ENCODE results near the gene ATP5PB.

Gene ATP5PB

DNA sequence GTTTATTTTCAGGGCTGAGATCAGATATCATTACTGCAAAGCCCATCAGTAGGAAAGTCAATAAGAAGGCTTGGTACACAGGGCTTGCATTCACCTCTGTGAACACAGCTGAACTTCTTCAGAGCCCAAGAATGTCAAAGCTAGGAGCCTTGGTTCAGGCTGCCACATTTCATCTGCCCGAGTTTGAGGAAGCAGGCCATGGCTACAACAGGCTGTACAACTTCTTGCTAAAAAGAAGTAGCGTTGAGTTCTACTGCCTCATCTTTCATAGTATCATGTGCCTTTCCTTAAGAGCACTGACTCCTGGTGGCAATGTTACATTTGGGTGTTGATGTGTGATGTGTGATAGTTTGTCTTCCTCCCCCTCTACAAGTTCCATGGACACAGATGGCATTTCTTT lies 34.6 kb downstream of the ATP5PB start:
- no peaks in the 10 kb centered on the region for H3K9me2 ChIP-seq (replicated peaks; ENCODE audit: insufficient read depth, low read length)
- TF ChIP-seq EZH2 (optimal IDR thresholded peaks at IDR 0.05; ENCODE audit: low read depth, low read length), result no peak
- no peak overlapping the region for H2AFZ ChIP-seq (ENCODE audit: low read length)
- H3K4me1 ChIP-seq (ENCODE audit: low read length), result no peaks in the 10 kb centered on the region
- H3K4me3 ChIP-seq (ENCODE audit: low read length), result no peak overlapping the region
- peaks cover 20% of the 10 kb centered on the region for H3K27me3 ChIP-seq (replicated peaks; ENCODE audit: insufficient read depth, low read length)
- H4K20me1 ChIP-seq (ENCODE audit: insufficient read depth, low read length), result no peaks in the 10 kb centered on the region
- DNase-seq, result no peak
- no peaks in the 10 kb centered on the region for H3K36me3 ChIP-seq (replicated peaks; ENCODE audit: insufficient read depth, low read length)
- no peaks in the 10 kb centered on the region for H3F3A ChIP-seq (ENCODE audit: insufficient read depth, low read length)
- no peak overlapping the region for H3K27ac ChIP-seq (ENCODE audit: low read length)
- H3K9me3 ChIP-seq (replicated peaks; ENCODE audit: insufficient read depth, low read length), result no peaks in the 10 kb centered on the region
- no peak overlapping the region for H3K9ac ChIP-seq (ENCODE audit: low read length)
- no peak overlapping the region for H3K4me2 ChIP-seq (ENCODE audit: low read depth, low read length)
- no peaks in the 10 kb centered on the region for H3K79me2 ChIP-seq (ENCODE audit: low read length)

GRCh38 chr1:111484391-111485026 lies 35.2 kb downstream of the ATP5PB start:
- TF ChIP-seq CTCF (IDR thresholded peaks at IDR 0.05; ENCODE audit: low read length) (no peak), EZH2 (optimal IDR thresholded peaks at IDR 0.05; ENCODE audit: low read depth, low read length) (no peak), EZH2phosphoT487 (IDR thresholded peaks at IDR 0.05; ENCODE audit: low read length) (no peak)
- no peak overlapping the region for H2AFZ ChIP-seq (ENCODE audit: low read length)
- no peak overlapping the region for H3K4me2 ChIP-seq (ENCODE audit: low read depth, low read length)
- H4K20me1 ChIP-seq (ENCODE audit: insufficient read depth, low read length), result no peaks in the 10 kb centered on the region
- H3K36me3 ChIP-seq (replicated peaks; ENCODE audit: insufficient read depth, low read length), result no peaks in the 10 kb centered on the region
- no peak for DNase-seq
- no peaks in the 10 kb centered on the region for H3K9me2 ChIP-seq (replicated peaks; ENCODE audit: insufficient read depth, low read length)
- H3K79me2 ChIP-seq (ENCODE audit: low read length), result no peaks in the 10 kb centered on the region
- no peaks in the 10 kb centered on the region for H3K9me3 ChIP-seq (replicated peaks; ENCODE audit: insufficient read depth, low read length)
- no peaks in the 10 kb centered on the region for H3F3A ChIP-seq (ENCODE audit: insufficient read depth, low read length)
- H3K4me3 ChIP-seq (ENCODE audit: low read length), result no peak overlapping the region
- H3K27me3 ChIP-seq (replicated peaks; ENCODE audit: insufficient read depth, low read length), result peaks cover 14% of the 10 kb centered on the region
- H3K27ac ChIP-seq (ENCODE audit: low read length), result no peak overlapping the region
- H3K9ac ChIP-seq (ENCODE audit: low read length), result no peak overlapping the region
- H3K4me1 ChIP-seq (ENCODE audit: low read length), result no peaks in the 10 kb centered on the region

DNA sequence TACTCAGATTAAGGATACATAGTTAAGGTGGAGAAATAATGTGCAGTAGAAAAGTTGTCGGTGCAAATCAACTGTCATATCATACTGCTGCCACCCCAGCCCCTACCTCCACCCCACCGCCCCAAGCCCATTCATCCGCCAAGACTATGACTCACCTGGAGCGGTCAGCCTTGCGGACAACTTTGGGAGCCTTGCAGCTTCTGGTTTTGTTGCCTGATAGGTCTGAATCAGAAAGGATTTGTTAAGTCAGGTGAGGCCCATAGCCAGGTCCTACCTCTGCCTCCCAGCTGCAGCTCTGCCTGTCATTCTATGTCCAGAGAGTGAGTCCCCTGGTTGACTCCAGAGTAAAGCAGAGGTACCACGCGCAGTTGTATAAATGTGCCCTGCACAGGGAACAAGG lies 37.2 kb downstream of the ATP5PB start:
- no peak for DNase-seq
- H3K4me2 ChIP-seq (ENCODE audit: low read depth, low read length), result no peak overlapping the region
- H3K9me3 ChIP-seq (replicated peaks; ENCODE audit: insufficient read depth, low read length), result no peaks in the 10 kb centered on the region
- H3K9ac ChIP-seq (ENCODE audit: low read length), result no peak overlapping the region
- H3K4me3 ChIP-seq (ENCODE audit: low read length), result no peak overlapping the region
- TF ChIP-seq EZH2phosphoT487 (IDR thresholded peaks at IDR 0.05; ENCODE audit: low read length), result no peak
- TF ChIP-seq EZH2 (optimal IDR thresholded peaks at IDR 0.05; ENCODE audit: low read depth, low read length), result no peak
- TF ChIP-seq CTCF (IDR thresholded peaks at IDR 0.05; ENCODE audit: low read length), result no peak
- H3K4me1 ChIP-seq (ENCODE audit: low read length), result no peaks in the 10 kb centered on the region
- no peaks in the 10 kb centered on the region for H4K20me1 ChIP-seq (ENCODE audit: insufficient read depth, low read length)
- H3K27me3 ChIP-seq (replicated peaks; ENCODE audit: insufficient read depth, low read length), result no peaks in the 10 kb centered on the region
- no peak overlapping the region for H3K27ac ChIP-seq (ENCODE audit: low read length)
- H2AFZ ChIP-seq (ENCODE audit: low read length), result no peak overlapping the region
- no peaks in the 10 kb centered on the region for H3F3A ChIP-seq (ENCODE audit: insufficient read depth, low read length)
- no peaks in the 10 kb centered on the region for H3K9me2 ChIP-seq (replicated peaks; ENCODE audit: insufficient read depth, low read length)
- H3K79me2 ChIP-seq (ENCODE audit: low read length), result no peaks in the 10 kb centered on the region
- H3K36me3 ChIP-seq (replicated peaks; ENCODE audit: insufficient read depth, low read length), result no peaks in the 10 kb centered on the region

GRCh38 chr1:111487133-111487532 lies 37.9 kb downstream of the ATP5PB start:
- Histone ChIP-seq H3K9me3 (replicated peaks; ENCODE audit: insufficient read depth, low read length) (no peaks in the 10 kb centered on the region), H3K36me3 (replicated peaks; ENCODE audit: insufficient read depth, low read length) (no peaks in the 10 kb centered on the region), H3K27me3 (replicated peaks; ENCODE audit: insufficient read depth, low read length) (no peaks in the 10 kb centered on the region), H2AFZ (ENCODE audit: low read length) (no peak overlapping the region), H3K27ac (ENCODE audit: low read length) (no peak overlapping the region), H3K9me2 (replicated peaks; ENCODE audit: insufficient read depth, low read length) (no peaks in the 10 kb centered on the region), H3F3A (ENCODE audit: insufficient read depth, low read length) (no peaks in the 10 kb centered on the region), H4K20me1 (ENCODE audit: insufficient read depth, low read length) (no peaks in the 10 kb centered on the region), H3K4me1 (ENCODE audit: low read length) (no peaks in the 10 kb centered on the region), H3K79me2 (ENCODE audit: low read length) (no peaks in the 10 kb centered on the region), H3K9ac (ENCODE audit: low read length) (no peak overlapping the region), H3K4me2 (ENCODE audit: low read depth, low read length) (no peak overlapping the region), H3K4me3 (ENCODE audit: low read length) (no peak overlapping the region)
- TF ChIP-seq EZH2phosphoT487 (IDR thresholded peaks at IDR 0.05; ENCODE audit: low read length) (no peak), CTCF (IDR thresholded peaks at IDR 0.05; ENCODE audit: low read length) (no peak), EZH2 (optimal IDR thresholded peaks at IDR 0.05; ENCODE audit: low read depth, low read length) (no peak)
- DNase-seq, result no peak
